ENCODE data around the gene ADAMTS10. TPM values are rescaled to one million over a fixed set of nuclear protein-coding genes. Genes with fewer than 3 reads are reported as not detected.

ADAMTS10 gene
- total and polyA plus RNA-seq, 2 experiments from 2014 or later, result 15.8 to 22.1 TPM

GRCh38 chr19:8578642-8579265 is 31.8 kb downstream of the ADAMTS10 start:
- H2AFZ ChIP-seq, result no peak overlapping the region
- DNase-seq (ENCODE audit: low spot score), result peak; percentile 87
- H3K9me3 ChIP-seq (ENCODE audit: low read depth), result no peaks in the 10 kb centered on the region
- H3K4me2 ChIP-seq, result no peak overlapping the region
- no peaks in the 10 kb centered on the region for H4K20me1 ChIP-seq (ENCODE audit: insufficient read depth, poor library complexity, severe bottlenecking)
- H3K79me2 ChIP-seq, result no peaks in the 10 kb centered on the region
- no peaks in the 10 kb centered on the region for H3K9me2 ChIP-seq (replicated peaks; ENCODE audit: insufficient read depth)
- no peak overlapping the region for H3K4me3 ChIP-seq
- TF ChIP-seq, protein P1, sequence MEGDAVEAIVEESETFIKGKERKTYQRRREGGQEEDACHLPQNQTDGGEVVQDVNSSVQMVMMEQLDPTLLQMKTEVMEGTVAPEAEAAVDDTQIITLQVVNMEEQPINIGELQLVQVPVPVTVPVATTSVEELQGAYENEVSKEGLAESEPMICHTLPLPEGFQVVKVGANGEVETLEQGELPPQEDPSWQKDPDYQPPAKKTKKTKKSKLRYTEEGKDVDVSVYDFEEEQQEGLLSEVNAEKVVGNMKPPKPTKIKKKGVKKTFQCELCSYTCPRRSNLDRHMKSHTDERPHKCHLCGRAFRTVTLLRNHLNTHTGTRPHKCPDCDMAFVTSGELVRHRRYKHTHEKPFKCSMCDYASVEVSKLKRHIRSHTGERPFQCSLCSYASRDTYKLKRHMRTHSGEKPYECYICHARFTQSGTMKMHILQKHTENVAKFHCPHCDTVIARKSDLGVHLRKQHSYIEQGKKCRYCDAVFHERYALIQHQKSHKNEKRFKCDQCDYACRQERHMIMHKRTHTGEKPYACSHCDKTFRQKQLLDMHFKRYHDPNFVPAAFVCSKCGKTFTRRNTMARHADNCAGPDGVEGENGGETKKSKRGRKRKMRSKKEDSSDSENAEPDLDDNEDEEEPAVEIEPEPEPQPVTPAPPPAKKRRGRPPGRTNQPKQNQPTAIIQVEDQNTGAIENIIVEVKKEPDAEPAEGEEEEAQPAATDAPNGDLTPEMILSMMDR (IDR thresholded peaks at IDR 0.05; ENCODE audit: poor library complexity), result peak; percentile 94
- no peak for TF ChIP-seq EZH2 (IDR thresholded peaks at IDR 0.05; ENCODE audit: borderline replicate concordance)
- no peaks in the 10 kb centered on the region for H3K36me3 ChIP-seq (replicated peaks; ENCODE audit: insufficient read depth, low read depth)
- no peaks in the 10 kb centered on the region for H3K4me1 ChIP-seq (ENCODE audit: insufficient read depth)
- H3K27me3 ChIP-seq, result no peaks in the 10 kb centered on the region
- H3K27ac ChIP-seq, result no peak overlapping the region
- 32% methylated on average over 17 of the region's 17 CpGs for WGBS (ENCODE audit: low lambda C conversion rate, missing lambda C conversion rate)

- no peak overlapping the region for H3K4me3 ChIP-seq
- no peaks in the 10 kb centered on the region for H4K20me1 ChIP-seq (ENCODE audit: insufficient read depth, poor library complexity, severe bottlenecking)
- no peak overlapping the region for H3K27ac ChIP-seq
- H2AFZ ChIP-seq, result no peak overlapping the region
- no peaks in the 10 kb centered on the region for H3K9me2 ChIP-seq (replicated peaks; ENCODE audit: insufficient read depth)
- H3K4me1 ChIP-seq (ENCODE audit: insufficient read depth), result no peaks in the 10 kb centered on the region
- DNase-seq (ENCODE audit: low spot score), result no peak
- 93% methylated on average over 4 of the region's 4 CpGs for WGBS (ENCODE audit: low lambda C conversion rate, missing lambda C conversion rate)
- no peak for TF ChIP-seq EZH2 (IDR thresholded peaks at IDR 0.05; ENCODE audit: borderline replicate concordance)
- TF ChIP-seq, protein P1 (IDR thresholded peaks at IDR 0.05; ENCODE audit: poor library complexity), result no peak
- TF ChIP-seq EZH2phosphoT487 (IDR thresholded peaks at IDR 0.05; ENCODE audit: low read depth, severe bottlenecking, unreplicated experiment), result no peak
- no peaks in the 10 kb centered on the region for H3K36me3 ChIP-seq (replicated peaks; ENCODE audit: insufficient read depth, low read depth)
- H3K79me2 ChIP-seq, result no peaks in the 10 kb centered on the region
- H3K4me2 ChIP-seq, result no peak overlapping the region
- no peaks in the 10 kb centered on the region for H3K9me3 ChIP-seq (ENCODE audit: low read depth)
- H3K27me3 ChIP-seq, result no peaks in the 10 kb centered on the region
Observed at GRCh38 chr19:8577741-8578140, 32.8 kb downstream of the ADAMTS10 start.

GRCh38 chr19:8577247-8577646 is 33.3 kb downstream of the ADAMTS10 start, which contains the start of gene MYO1F:
TSS of gene MYO1F (minus strand) at chr19:8577442. CDS start at chr19:8577309, 133 bp downstream.
- WGBS (ENCODE audit: low lambda C conversion rate, missing lambda C conversion rate), result 61% methylated on average over 4 of the region's 7 CpGs

More at GRCh38 chr19:8577247-8577646, 33.3 kb downstream of the ADAMTS10 start, which contains the start of gene MYO1F:
- H3K9me2 ChIP-seq (replicated peaks; ENCODE audit: insufficient read depth), result no peaks in the 10 kb centered on the region
- H3K27ac ChIP-seq, result no peak within 1 kb of the TSS
- no peaks in the 10 kb centered on the region for H3K79me2 ChIP-seq
- no peak within 1 kb of the TSS for H3K4me2 ChIP-seq
- no peaks in the 10 kb centered on the region for H3K9me3 ChIP-seq (ENCODE audit: low read depth)
- TF ChIP-seq EZH2phosphoT487 (IDR thresholded peaks at IDR 0.05; ENCODE audit: low read depth, severe bottlenecking, unreplicated experiment) (no peak), EZH2 (IDR thresholded peaks at IDR 0.05; ENCODE audit: borderline replicate concordance) (no peak)
- TF ChIP-seq, protein P1 (IDR thresholded peaks at IDR 0.05; ENCODE audit: poor library complexity), result no peak
- no peak within 1 kb of the TSS for H2AFZ ChIP-seq
- H3K36me3 ChIP-seq (replicated peaks; ENCODE audit: insufficient read depth, low read depth), result no peaks in the 10 kb centered on the region
- no peaks in the 10 kb centered on the region for H3K27me3 ChIP-seq
- DNase-seq (ENCODE audit: low spot score), result no peak
- H3K4me1 ChIP-seq (ENCODE audit: insufficient read depth), result no peaks in the 10 kb centered on the region
- no peak within 1 kb of the TSS for H3K4me3 ChIP-seq
- H4K20me1 ChIP-seq (ENCODE audit: insufficient read depth, poor library complexity, severe bottlenecking), result no peaks in the 10 kb centered on the region
